HepG2 (cell line): ENCODE data around the gene AGPAT3. TPM values are rescaled to one million over a fixed set of nuclear protein-coding genes. Genes with fewer than 3 reads are reported as not detected.

Experiments
- ATAC-seq: fragments of 200-7000 bp; cut with Tn5 transposase; 3 replicates; pipeline ENCODE4 v1.9.1; 2020; ENCODE audit warnings: mild to moderate bottlenecking, moderate library complexity
- BruUV-seq: library from RNA; stranded (reverse); fragments of 400-500 nt; replicated peaks from 2 replicates; lab custom pipeline; 2021; lab: Mats Ljungman, UMichigan
- CTCF ChIA-PET: fragments of 300-600 bp; formaldehyde crosslinking; extraction: SDS; loops from one replicate; lab custom pipeline; 2021; ENCODE audit warnings: low total read pairs, inconsistent platforms, low intra/inter-chr PET ratio; lab: Yijun Ruan, JAX
- POLR2A ChIA-PET: fragments of 350-600 bp; sonication (Branson Sonifier 250); formaldehyde crosslinking; loops from one replicate; lab custom pipeline; 2020; ENCODE audit warnings: antibody characterized with exemption, inconsistent platforms; lab: Yijun Ruan, JAX
- DNase-seq: peaks from one replicate; pipeline ENCODE4 v3.0.0-alpha.2; 2015; ENCODE audit warnings: low spot score
- FAIRE-seq: peaks from 3 replicates; lab custom pipeline; 2011; peaks lifted over from hg19 to GRCh38; lab: Jason Lieb, UNC
- H2AFZ ChIP-seq: one replicate; pipeline ENCODE4 v1.6.1; 2011; ENCODE audit warnings: low read length, inconsistent platforms
- H3K27ac ChIP-seq: fragments of 300-600 bp; 3 replicates; pipeline ENCODE4 v1.8.0; 2011; ENCODE audit warnings: mixed run types, mild to moderate bottlenecking, mixed read lengths, low read length, inconsistent platforms; ENCODE audit not compliant: insufficient read depth; ENCODE audit errors: extremely low read length
- H3K27me3 ChIP-seq, 2 experiments: fragments of 200-600 bp in 1 of 2; 2 replicates in 1 of 2; 3 replicates in 1 of 2; pipeline versions ENCODE4 v1.6.0 to v1.8.0; 2011; ENCODE audit warnings: low read length in 2 of 2, mild to moderate bottlenecking in 2 of 2, moderate library complexity in 2 of 2, inconsistent platforms in 1 of 2; ENCODE audit not compliant: insufficient read depth in 2 of 2, control insufficient read depth in 1 of 2
- H3K36me3 ChIP-seq, 2 experiments: fragments of 200-600 bp in 1 of 2; replicated peaks in 1 of 2; 2 replicates in 1 of 2; 3 replicates in 1 of 2; pipeline versions ENCODE4 v1.5.1 to v1.8.0; 2011; ENCODE audit warnings: low read length in 2 of 2, inconsistent platforms in 1 of 2; ENCODE audit not compliant: insufficient read depth in 2 of 2, control insufficient read depth in 1 of 2
- H3K4me1 ChIP-seq: 2 replicates; pipeline ENCODE4 v1.5.1; 2012; ENCODE audit warnings: low read length, inconsistent platforms; ENCODE audit not compliant: insufficient read depth
- H3K4me2 ChIP-seq: 2 replicates; pipeline ENCODE4 v1.6.0; 2011; ENCODE audit warnings: low read depth, low read length, inconsistent platforms
- H3K4me3 ChIP-seq, 3 experiments: fragments of 200-600 bp in 1 of 3; sonication (generic), shearing (Covaris generic) in 1 of 3; replicated peaks in 1 of 3; 2 replicates each; pipeline ENCODE4 v1.5.1; 2011 to 2016; ENCODE audit warnings: low read length in 3 of 3, inconsistent platforms in 2 of 3, low read depth in 2 of 3, mild to moderate bottlenecking in 2 of 3, control low read depth in 1 of 3, mixed read lengths in 1 of 3; ENCODE audit not compliant: insufficient read depth in 1 of 3
- H3K79me2 ChIP-seq: one replicate; pipeline ENCODE4 v1.6.1; 2011; ENCODE audit warnings: low read length, inconsistent platforms; ENCODE audit not compliant: insufficient read depth
- H3K9ac ChIP-seq: 2 replicates; pipeline ENCODE4 v1.6.0; 2011; ENCODE audit warnings: mild to moderate bottlenecking, low read depth, low read length, inconsistent platforms; ENCODE audit not compliant: insufficient read depth
- H3K9me3 ChIP-seq: 2 replicates; pipeline ENCODE4 v1.5.1; 2012; ENCODE audit warnings: mild to moderate bottlenecking, low read length
- H4K20me1 ChIP-seq: 2 replicates; pipeline ENCODE4 v1.6.0; 2011; ENCODE audit warnings: inconsistent platforms, mild to moderate bottlenecking, low read length, moderate library complexity; ENCODE audit not compliant: insufficient read depth
- MLLT10 ChIP-seq: sonication (generic); formaldehyde crosslinking; IDR thresholded peaks from 2 replicates; pipeline ENCODE4 v1.4.0; 2020; ENCODE audit warnings: missing genetic modification reagents
- TMF1 ChIP-seq: sonication (generic); formaldehyde crosslinking; IDR thresholded peaks from 2 replicates; pipeline ENCODE4 v1.8.1; 2022; ENCODE audit warnings: low read depth, missing genetic modification reagents
- ZBTB33 ChIP-seq: sonication (generic); formaldehyde crosslinking; IDR thresholded peaks from 2 replicates; pipeline ENCODE4 v1.4.0; 2020; ENCODE audit warnings: missing genetic modification reagents
- ZBTB38 ChIP-seq: sonication (generic); formaldehyde crosslinking; IDR thresholded peaks from 2 replicates; pipeline ENCODE4 v1.5.1; 2020; ENCODE audit warnings: mild to moderate bottlenecking, missing genetic modification reagents
- ZMAT3 ChIP-seq: sonication (generic); formaldehyde crosslinking; conservative IDR thresholded peaks from 2 replicates; pipeline ENCODE4 v1.7.0; 2021; ENCODE audit warnings: missing genetic modification reagents
- WGBS: methylation state at CpG from one replicate; pipeline ENCODE4 v1.1.6; 2017; ENCODE audit warnings: low lambda C conversion rate; 5-methylcytosine and 5-hydroxymethylcytosine counted together
- in situ Hi-C: cut with HindIII; loops from 2 replicates; pipeline ENCODE4 v1.10.0; 2017; ENCODE audit warnings: low pct_unique_long_range_greater_than_20kb; ENCODE audit not compliant: extremely low pct_ligation_motif_present
- intact Hi-C: fragments of 100-400 bp; cut with micrococcal nuclease; formaldehyde crosslinking; loops from one replicate; pipeline ENCODE4 v1.10.0; 2022; ENCODE audit not compliant: unreplicated experiment
- polyA plus RNA-seq, 8 experiments: library from polyadenylated mRNA; depleted of rRNA in 3 of 8; stranded (reverse) in 7 of 8; unstranded in 1 of 8; fragments of >200 nt; fragmentation: Illumina TruSeq in 4 of 8; extraction: Trizol in 4 of 8; gene quantifications; 2 replicates each; pipeline versions ENCODE4 v1.2.1 to v1.2.3, GENCODE V29; 2011 to 2016; ENCODE audit warnings: low read depth in 4 of 8, missing spikeins in 1 of 8, mixed read lengths in 1 of 8; ENCODE audit not compliant: insufficient read depth in 1 of 8
- total RNA-seq, 5 experiments: library from RNA; depleted of rRNA; stranded (reverse); fragments of >200 nt; fragmentation: Illumina TruSeq; extraction: Trizol; gene quantifications; 2 replicates each; pipeline ENCODE4 v1.2.3, GENCODE V29; 2016; ENCODE audit warnings: low read depth in 1 of 5

AGPAT3 gene
- total and polyA plus RNA-seq, 2 of the 13 experiments (the other 11 are each of a cell fraction or from before 2014, with no cell fraction given) = 32.2 to 54.4 TPM

GRCh38 chr21:43912500-43912899, 47.5 kb downstream of the AGPAT3 start:
- no peaks in the 10 kb centered on the region for H3K27me3 ChIP-seq
- no peak for ATAC-seq
- no TSS peak for BruUV-seq
- FAIRE-seq = no peak
- H3K9ac ChIP-seq = no peak overlapping the region
- no peak overlapping the region for H3K4me3 ChIP-seq
- TF ChIP-seq MLLT10 (CRISPR knock-in tag) (no peak), TMF1 (CRISPR knock-in tag) (0 out of 2 replicates have a peak, but pooled peaks have one; percentile 27), ZBTB38 (CRISPR knock-in tag) (peak; percentile 44; the same call in 1 of the 2 replicates)
- H3K9me3 ChIP-seq = no peaks in the 10 kb centered on the region
- in situ Hi-C loops (no loop called here), intact Hi-C loops (loop anchor here (10.0 kb wide), 1 partner anchor 98 kb away; no protein-coding TSS in a partner anchor)
- peaks cover 53% of the 10 kb centered on the region for H3K4me1 ChIP-seq
- H4K20me1 ChIP-seq = peaks cover 27% of the 10 kb centered on the region; the same call in 1 of the 2 replicates
- ChIA-PET CTCF (no interaction called here), POLR2A (interaction anchor here (1.5 kb wide), 1 partner anchor 46 kb away, joined by 4 read pairs; no protein-coding TSS in a partner anchor)
- WGBS = 82% methylated on average over 9 of the region's 9 CpGs
- peaks cover 41% of the 10 kb centered on the region for H3K79me2 ChIP-seq
- 0 out of 5 replicates have a peak, but pooled peaks cover 0 to 7% of the 10 kb centered on the region in 2 experiments for H3K36me3 ChIP-seq
- H2AFZ ChIP-seq = no peak overlapping the region
- H3K4me2 ChIP-seq = no peak overlapping the region
- no peak overlapping the region for H3K27ac ChIP-seq
- DNase-seq = no peak

- intact Hi-C loops = loop anchor here (10.0 kb wide), 1 partner anchor 98 kb away; no protein-coding TSS in a partner anchor
- WGBS = 73% methylated on average over 3 of the region's 3 CpGs
- no peak for FAIRE-seq
- no peak overlapping the region for H3K9ac ChIP-seq
- ATAC-seq = no peak
- no peak for DNase-seq
- H3K4me2 ChIP-seq = no peak overlapping the region
- peaks cover 41% of the 10 kb centered on the region for H3K79me2 ChIP-seq
- ChIA-PET POLR2A (no interaction called here), CTCF (no interaction called here)
- H3K9me3 ChIP-seq = no peaks in the 10 kb centered on the region
- no peak overlapping the region for H3K4me3 ChIP-seq
- H3K27ac ChIP-seq = no peak overlapping the region
- H2AFZ ChIP-seq = no peak overlapping the region
- in situ Hi-C loops = no loop called here
- H4K20me1 ChIP-seq = peaks cover 27% of the 10 kb centered on the region; the same call in 1 of the 2 replicates
- no TSS peak for BruUV-seq
- H3K36me3 ChIP-seq = 0 out of 5 replicates have a peak, but pooled peaks cover 0 to 3% of the 10 kb centered on the region in 2 experiments
- TF ChIP-seq ZMAT3 (no peak), ZBTB33 (CRISPR knock-in tag) (0 out of 2 replicates have a peak, but pooled peaks have one; percentile 53)
- H3K4me1 ChIP-seq = peaks cover 53% of the 10 kb centered on the region
- no peaks in the 10 kb centered on the region for H3K27me3 ChIP-seq
Observed at GRCh38 chr21:43912910-43913309, 47.9 kb downstream of the AGPAT3 start.
